OCI-LY7 (cell line): Measurements from ENCODE around the gene PGRMC2. TPM values are rescaled to one million over a fixed set of nuclear protein-coding genes. Genes with fewer than 3 reads are reported as not detected.

Source experiments
- BruUV-seq: library from RNA; stranded (reverse); fragments of 400-500 nt; replicated peaks from 2 replicates; lab custom pipeline; 2021; lab: Mats Ljungman, UMichigan
- CTCF ChIA-PET: fragments of 300-600 bp; sonication (Branson Sonifier 250); formaldehyde crosslinking; loops from one replicate; lab custom pipeline; 2022; ENCODE audit warnings: antibody characterized with exemption; ENCODE audit not compliant: unreplicated experiment; lab: Charles Lee
- POLR2A ChIA-PET: fragments of 300-600 bp; sonication (Branson Sonifier 250); formaldehyde crosslinking; loops from one replicate; lab custom pipeline; 2022; ENCODE audit warnings: antibody characterized with exemption; lab: Charles Lee
- DNase-seq: peaks from one replicate; pipeline ENCODE4 v3.0.0-alpha.2; 2015; ENCODE audit warnings: low spot score
- H2AFZ ChIP-seq: fragments of 200-600 bp; sonication (generic), shearing (Covaris generic); 2 replicates; pipeline ENCODE4 v1.6.1; 2014; ENCODE audit warnings: mild to moderate bottlenecking, antibody characterized with exemption, low read length, moderate library complexity
- H3K27ac ChIP-seq: fragments of 200-600 bp; sonication (generic); 2 replicates; pipeline ENCODE4 v1.5.1; 2014; ENCODE audit warnings: mixed run types, low read depth, mild to moderate bottlenecking, moderate library complexity, low read length, inconsistent platforms; ENCODE audit not compliant: poor library complexity, severe bottlenecking
- H3K36me3 ChIP-seq: fragments of 200-600 bp; sonication (generic); 2 replicates; pipeline ENCODE4 v1.6.1; 2014; ENCODE audit warnings: mild to moderate bottlenecking, antibody characterized with exemption, low read length, moderate library complexity, mixed read lengths; ENCODE audit not compliant: insufficient read depth
- H3K4me1 ChIP-seq: fragments of 200-600 bp; sonication (generic); 2 replicates; pipeline ENCODE4 v1.5.1; 2014; ENCODE audit warnings: mild to moderate bottlenecking, low read length; ENCODE audit not compliant: insufficient read depth, poor library complexity, severe bottlenecking
- H3K4me2 ChIP-seq: fragments of 200-600 bp; sonication (generic); 2 replicates; pipeline ENCODE4 v1.6.1; 2014; ENCODE audit warnings: mild to moderate bottlenecking, low read length
- H3K4me3 ChIP-seq: fragments of 200-600 bp; sonication (generic); 2 replicates; pipeline ENCODE4 v1.5.1; 2014; ENCODE audit warnings: mild to moderate bottlenecking, low read depth, low read length; ENCODE audit not compliant: poor library complexity, severe bottlenecking
- H3K79me2 ChIP-seq: fragments of 200-600 bp; sonication (generic); 2 replicates; pipeline ENCODE4 v1.6.1; 2016; ENCODE audit warnings: low read depth, mild to moderate bottlenecking, low read length, moderate library complexity, mixed read lengths; ENCODE audit not compliant: insufficient read depth
- H3K9me2 ChIP-seq: fragments of 200-600 bp; sonication (generic); 2 replicates; pipeline ENCODE4 v1.6.1; 2016; ENCODE audit warnings: mild to moderate bottlenecking, low read length, mixed read lengths; ENCODE audit not compliant: insufficient read depth
- H3K9me3 ChIP-seq: fragments of 200-600 bp; sonication (generic); 2 replicates; pipeline ENCODE4 v1.6.1; 2014; ENCODE audit warnings: mild to moderate bottlenecking, mixed run types, low read length, mixed read lengths
- H4K20me1 ChIP-seq: fragments of 200-600 bp; sonication (generic); 2 replicates; pipeline ENCODE4 v1.6.1; 2014; ENCODE audit warnings: mild to moderate bottlenecking, antibody characterized with exemption, low read length, moderate library complexity, mixed read lengths; ENCODE audit not compliant: insufficient read depth
- CTCF ChIP-seq: fragments of 200-600 bp; sonication (generic); conservative IDR thresholded peaks from 2 replicates; pipeline ENCODE4 v1.5.1; 2014; ENCODE audit warnings: mild to moderate bottlenecking, antibody characterized with exemption, low read length, moderate library complexity, mixed read lengths
- EZH2phosphoT487 ChIP-seq: fragments of 200-600 bp; sonication (generic); IDR thresholded peaks from 2 replicates; pipeline ENCODE4 v1.6.1; 2018; ENCODE audit warnings: low read depth, borderline replicate concordance, mild to moderate bottlenecking, mixed run types, antibody characterized with exemption, low read length, moderate library complexity, mixed read lengths
- intact Hi-C: fragments of 100-400 bp; cut with micrococcal nuclease; formaldehyde crosslinking; loops from one replicate; pipeline ENCODE4 v1.10.0; 2022; ENCODE audit not compliant: unreplicated experiment
- total RNA-seq, 2 experiments: library from RNA; depleted of rRNA in 1 of 2; stranded (reverse); fragments of >200 nt in 1 of 2; shearing (Covaris generic) in 1 of 2; gene quantifications; 2 replicates each; pipeline ENCODE4 v1.2.3, GENCODE V29; 2014 to 2022

Gene PGRMC2
- total RNA-seq, 2 experiments from 2014 or later: 10.5 to 45.3 TPM

GRCh38 chr4:128334256-128334655, 46.6 kb upstream of the PGRMC2 start:
- CTCF ChIA-PET: no interaction called here
- intact Hi-C loops: no loop called here
- POLR2A ChIA-PET: interaction anchor here (0.6 to 0.7 kb wide), 2 partner anchors 21 to 344 kb away, joined by 3 to 7 read pairs; no protein-coding TSS in a partner anchor
- no peaks in the 10 kb centered on the region for H3K9me2 ChIP-seq
- no peaks in the 10 kb centered on the region for H3K9me3 ChIP-seq
- no peak overlapping the region for H3K4me2 ChIP-seq
- no peak for DNase-seq
- TF ChIP-seq EZH2phosphoT487 (no peak), CTCF (no peak)
- no TSS peak for BruUV-seq
- H3K4me1 ChIP-seq: no peaks in the 10 kb centered on the region
- no peaks in the 10 kb centered on the region for H3K36me3 ChIP-seq
- H2AFZ ChIP-seq: no peak overlapping the region
- no peak overlapping the region for H3K4me3 ChIP-seq
- H3K79me2 ChIP-seq: no peaks in the 10 kb centered on the region
- no peak overlapping the region for H3K27ac ChIP-seq
- no peaks in the 10 kb centered on the region for H4K20me1 ChIP-seq

GRCh38 chr4:128333309-128334018, 45.9 kb upstream of the PGRMC2 start:
- Histone ChIP-seq H3K79me2 (no peaks in the 10 kb centered on the region), H3K9me3 (no peaks in the 10 kb centered on the region), H3K9me2 (no peaks in the 10 kb centered on the region), H3K4me3 (no peak overlapping the region), H3K36me3 (no peaks in the 10 kb centered on the region), H3K27ac (no peak overlapping the region), H2AFZ (no peak overlapping the region), H3K4me1 (no peaks in the 10 kb centered on the region), H4K20me1 (no peaks in the 10 kb centered on the region), H3K4me2 (no peak overlapping the region)
- no TSS peak for BruUV-seq
- intact Hi-C loops: no loop called here
- CTCF ChIA-PET: no interaction called here
- DNase-seq: no peak
- POLR2A ChIA-PET: interaction anchor here (0.6 to 0.7 kb wide), 2 partner anchors 21 to 344 kb away, joined by 3 to 7 read pairs; no protein-coding TSS in a partner anchor
- TF ChIP-seq CTCF (no peak), EZH2phosphoT487 (no peak)

GRCh38 chr4:128332081-128332480, 44.5 kb upstream of the PGRMC2 start:
- CTCF ChIA-PET: no interaction called here
- Histone ChIP-seq H3K4me3 (no peak overlapping the region), H3K4me1 (no peaks in the 10 kb centered on the region), H4K20me1 (no peaks in the 10 kb centered on the region), H3K9me3 (no peaks in the 10 kb centered on the region), H2AFZ (no peak overlapping the region), H3K9me2 (no peaks in the 10 kb centered on the region), H3K79me2 (no peaks in the 10 kb centered on the region), H3K36me3 (no peaks in the 10 kb centered on the region), H3K4me2 (no peak overlapping the region), H3K27ac (no peak overlapping the region)
- POLR2A ChIA-PET: interaction anchor here (0.7 to 2.0 kb wide), 4 partner anchors 10 to 37 kb away, joined by 3 to 9 read pairs (median 3); no protein-coding TSS in a partner anchor
- DNase-seq: no peak
- intact Hi-C loops: no loop called here
- TF ChIP-seq CTCF (no peak), EZH2phosphoT487 (no peak)
- BruUV-seq: no TSS peak
